WTC11 (cell line): Measurements from ENCODE around the gene SLC8A2. TPM values are rescaled to one million over a fixed set of nuclear protein-coding genes. Genes with fewer than 3 reads are reported as not detected.

Source experiments
- ATAC-seq: fragments of 200-7000 bp; cut with Tn5 transposase; 2 replicates; pipeline ENCODE4 v1.10.0; 2021; ENCODE audit warnings: mild to moderate bottlenecking, moderate library complexity
- CTCF ChIA-PET: fragments of 300-600 bp; sonication (Branson Sonifier 250); formaldehyde crosslinking; loops from one replicate; lab custom pipeline; 2021; ENCODE audit warnings: antibody characterized with exemption; lab: Charles Lee
- POLR2A ChIA-PET: fragments of 350-600 bp; sonication (Branson Sonifier 250); formaldehyde crosslinking; loops from one replicate; lab custom pipeline; 2021; ENCODE audit warnings: antibody characterized with exemption; lab: Charles Lee
- DNase-seq: peaks from one replicate; pipeline ENCODE4 v3.0.0; 2021; ENCODE audit warnings: low spot score
- H3K27ac Mint-ChIP-seq: 2 replicates; pipeline ENCODE4 v1.8.0; 2021; ENCODE audit warnings: mixed read lengths
- H3K27me3 Mint-ChIP-seq: 2 replicates; pipeline ENCODE4 v1.8.0; 2021; ENCODE audit warnings: low read depth, mild to moderate bottlenecking, moderate library complexity, mixed read lengths
- H3K36me3 Mint-ChIP-seq: 2 replicates; pipeline ENCODE4 v1.8.0; 2021; ENCODE audit warnings: mixed read lengths
- H3K4me1 Mint-ChIP-seq: 2 replicates; pipeline ENCODE4 v1.8.0; 2022; ENCODE audit warnings: mixed read lengths
- H3K4me3 Mint-ChIP-seq: 2 replicates; pipeline ENCODE4 v1.8.0; 2021; ENCODE audit warnings: mild to moderate bottlenecking, moderate library complexity, mixed read lengths
- H3K9me3 Mint-ChIP-seq: 2 replicates; pipeline ENCODE4 v1.8.0; 2021; ENCODE audit warnings: mixed read lengths
- ATF1 ChIP-seq: sonication (generic); formaldehyde crosslinking; IDR thresholded peaks from 2 replicates; pipeline ENCODE4 v1.8.1; 2023; ENCODE audit warnings: mild to moderate bottlenecking, moderate library complexity, missing genetic modification reagents
- CBFB ChIP-seq: sonication (generic); formaldehyde crosslinking; IDR thresholded peaks from 2 replicates; pipeline ENCODE4 v1.8.1; 2022; ENCODE audit warnings: mild to moderate bottlenecking, low read depth, missing genetic modification reagents
- CREB1 ChIP-seq: sonication (generic); formaldehyde crosslinking; IDR thresholded peaks from 2 replicates; pipeline ENCODE4 v1.8.0; 2023; ENCODE audit warnings: mild to moderate bottlenecking, missing genetic modification reagents
- ESRRA ChIP-seq: sonication (generic); formaldehyde crosslinking; IDR thresholded peaks from 2 replicates; pipeline ENCODE4 v1.8.1; 2022; ENCODE audit warnings: mild to moderate bottlenecking, missing genetic modification reagents, borderline replicate concordance
- ETV6 ChIP-seq: sonication (generic); formaldehyde crosslinking; IDR thresholded peaks from 2 replicates; pipeline ENCODE4 v1.8.1; 2022; ENCODE audit warnings: mild to moderate bottlenecking, missing genetic modification reagents
- FOXK1 ChIP-seq: sonication (generic); formaldehyde crosslinking; IDR thresholded peaks from 2 replicates; pipeline ENCODE4 v1.8.0; 2022; ENCODE audit warnings: mild to moderate bottlenecking, moderate library complexity, missing genetic modification reagents
- MXD4 ChIP-seq: fragments of 250-450 bp; sonication (Bioruptor Pico); IDR thresholded peaks from 2 replicates; pipeline ENCODE4 v1.8.0; 2021; ENCODE audit warnings: mild to moderate bottlenecking, moderate library complexity, borderline replicate concordance
- NFATC4 ChIP-seq: fragments of 250-450 bp; sonication (Bioruptor Pico); IDR thresholded peaks from 2 replicates; pipeline ENCODE4 v1.9.0; 2021; ENCODE audit warnings: mild to moderate bottlenecking
- PRRX2 ChIP-seq: fragments of 250-450 bp; sonication (Bioruptor Pico); IDR thresholded peaks from 2 replicates; pipeline ENCODE4 v1.8.0; 2021; ENCODE audit warnings: mild to moderate bottlenecking
- ZNF416 ChIP-seq: fragments of 250-450 bp; sonication (Bioruptor Pico); IDR thresholded peaks from 2 replicates; pipeline ENCODE4 v1.9.0; 2021; ENCODE audit warnings: mild to moderate bottlenecking, inconsistent platforms
- total RNA-seq: library from RNA; stranded (reverse); gene quantifications from 3 replicates; pipeline ENCODE4 v1.2.3, GENCODE V29; 2021
- TF ChIP-seq, protein P1 (sequence below): sonication (generic); formaldehyde crosslinking; IDR thresholded peaks from 2 replicates; pipeline ENCODE4 v1.8.1; 2022; ENCODE audit warnings: mild to moderate bottlenecking, missing genetic modification reagents, moderate library complexity, borderline replicate concordance
- TF ChIP-seq, protein P2 (sequence below): sonication (generic); formaldehyde crosslinking; IDR thresholded peaks from 2 replicates; pipeline ENCODE4 v1.8.1; 2023; ENCODE audit warnings: mild to moderate bottlenecking, missing genetic modification reagents, borderline replicate concordance
- TF ChIP-seq, protein P3 (sequence below): sonication (generic); formaldehyde crosslinking; IDR thresholded peaks from 2 replicates; pipeline ENCODE4 v1.8.1; 2022; ENCODE audit warnings: low read depth, missing genetic modification reagents, borderline replicate concordance
- TF ChIP-seq, protein P4 (sequence below): sonication (generic); formaldehyde crosslinking; IDR thresholded peaks from 2 replicates; pipeline ENCODE4 v1.8.0; 2022; ENCODE audit warnings: missing genetic modification reagents
- TF ChIP-seq, protein P5 (sequence below): sonication (generic); formaldehyde crosslinking; IDR thresholded peaks from 2 replicates; pipeline ENCODE4 v1.8.1; 2023; ENCODE audit warnings: mild to moderate bottlenecking, missing genetic modification reagents, moderate library complexity
- TF ChIP-seq, protein P6 (sequence below): fragments of 250-450 bp; sonication (Bioruptor Pico); IDR thresholded peaks from 2 replicates; pipeline ENCODE4 v1.9.0; 2021; ENCODE audit warnings: mild to moderate bottlenecking
- TF ChIP-seq, protein P7 (sequence below): sonication (generic); formaldehyde crosslinking; IDR thresholded peaks from 2 replicates; pipeline ENCODE4 v1.8.1; 2022; ENCODE audit warnings: mild to moderate bottlenecking, moderate library complexity, missing genetic modification reagents

Gene SLC8A2
- total RNA-seq, 1 experiment from 2014 or later: 6.5 TPM

DNA sequence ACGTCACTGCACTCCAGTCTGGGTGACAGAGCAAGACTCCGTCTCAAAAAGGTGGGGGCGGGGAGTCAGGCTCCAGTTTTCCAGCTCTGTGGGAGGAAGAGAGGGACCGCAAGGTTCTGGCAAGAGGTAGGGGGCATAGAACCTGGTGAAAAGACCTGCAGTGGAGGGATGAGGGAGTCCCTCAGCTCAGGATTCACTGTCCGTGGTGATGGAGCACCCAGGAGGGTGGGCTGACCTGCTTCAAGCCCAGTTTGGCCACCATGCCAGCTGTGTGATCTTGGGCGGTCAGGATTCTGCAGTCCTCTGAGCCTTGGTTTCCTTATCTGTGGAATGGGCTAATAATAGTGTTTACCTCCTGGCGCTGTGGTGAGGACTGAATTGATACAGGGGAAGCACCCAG lies 21.2 kb downstream of the SLC8A2 start:
- Mint-ChIP-seq H3K4me3 (no peak overlapping the region), H3K36me3 (no peaks in the 10 kb centered on the region)

More for the DNA sequence above, 21.2 kb downstream of the SLC8A2 start:
- Mint-ChIP-seq H3K27me3 (peaks cover 39% of the 10 kb centered on the region), H3K27ac (no peak overlapping the region), H3K9me3 (0 out of 2 replicates have a peak, but pooled peaks cover 1% of the 10 kb centered on the region), H3K4me1 (peaks cover 28% of the 10 kb centered on the region)
- no peak for ATAC-seq
- POLR2A ChIA-PET: no interaction called here
- TF ChIP-seq, protein P1, sequence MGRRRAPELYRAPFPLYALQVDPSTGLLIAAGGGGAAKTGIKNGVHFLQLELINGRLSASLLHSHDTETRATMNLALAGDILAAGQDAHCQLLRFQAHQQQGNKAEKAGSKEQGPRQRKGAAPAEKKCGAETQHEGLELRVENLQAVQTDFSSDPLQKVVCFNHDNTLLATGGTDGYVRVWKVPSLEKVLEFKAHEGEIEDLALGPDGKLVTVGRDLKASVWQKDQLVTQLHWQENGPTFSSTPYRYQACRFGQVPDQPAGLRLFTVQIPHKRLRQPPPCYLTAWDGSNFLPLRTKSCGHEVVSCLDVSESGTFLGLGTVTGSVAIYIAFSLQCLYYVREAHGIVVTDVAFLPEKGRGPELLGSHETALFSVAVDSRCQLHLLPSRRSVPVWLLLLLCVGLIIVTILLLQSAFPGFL (CRISPR knock-in tag): no peak
- TF ChIP-seq CREB1 (CRISPR knock-in tag) (no peak), MXD4 (no peak), CBFB (no peak), FOXK1 (no peak), ZNF416 (no peak), ETV6 (CRISPR knock-in tag) (no peak), ATF1 (CRISPR knock-in tag) (no peak), ESRRA (CRISPR knock-in tag) (no peak), NFATC4 (CRISPR knock-in tag) (no peak), PRRX2 (CRISPR knock-in tag) (no peak)
- TF ChIP-seq, protein P2, sequence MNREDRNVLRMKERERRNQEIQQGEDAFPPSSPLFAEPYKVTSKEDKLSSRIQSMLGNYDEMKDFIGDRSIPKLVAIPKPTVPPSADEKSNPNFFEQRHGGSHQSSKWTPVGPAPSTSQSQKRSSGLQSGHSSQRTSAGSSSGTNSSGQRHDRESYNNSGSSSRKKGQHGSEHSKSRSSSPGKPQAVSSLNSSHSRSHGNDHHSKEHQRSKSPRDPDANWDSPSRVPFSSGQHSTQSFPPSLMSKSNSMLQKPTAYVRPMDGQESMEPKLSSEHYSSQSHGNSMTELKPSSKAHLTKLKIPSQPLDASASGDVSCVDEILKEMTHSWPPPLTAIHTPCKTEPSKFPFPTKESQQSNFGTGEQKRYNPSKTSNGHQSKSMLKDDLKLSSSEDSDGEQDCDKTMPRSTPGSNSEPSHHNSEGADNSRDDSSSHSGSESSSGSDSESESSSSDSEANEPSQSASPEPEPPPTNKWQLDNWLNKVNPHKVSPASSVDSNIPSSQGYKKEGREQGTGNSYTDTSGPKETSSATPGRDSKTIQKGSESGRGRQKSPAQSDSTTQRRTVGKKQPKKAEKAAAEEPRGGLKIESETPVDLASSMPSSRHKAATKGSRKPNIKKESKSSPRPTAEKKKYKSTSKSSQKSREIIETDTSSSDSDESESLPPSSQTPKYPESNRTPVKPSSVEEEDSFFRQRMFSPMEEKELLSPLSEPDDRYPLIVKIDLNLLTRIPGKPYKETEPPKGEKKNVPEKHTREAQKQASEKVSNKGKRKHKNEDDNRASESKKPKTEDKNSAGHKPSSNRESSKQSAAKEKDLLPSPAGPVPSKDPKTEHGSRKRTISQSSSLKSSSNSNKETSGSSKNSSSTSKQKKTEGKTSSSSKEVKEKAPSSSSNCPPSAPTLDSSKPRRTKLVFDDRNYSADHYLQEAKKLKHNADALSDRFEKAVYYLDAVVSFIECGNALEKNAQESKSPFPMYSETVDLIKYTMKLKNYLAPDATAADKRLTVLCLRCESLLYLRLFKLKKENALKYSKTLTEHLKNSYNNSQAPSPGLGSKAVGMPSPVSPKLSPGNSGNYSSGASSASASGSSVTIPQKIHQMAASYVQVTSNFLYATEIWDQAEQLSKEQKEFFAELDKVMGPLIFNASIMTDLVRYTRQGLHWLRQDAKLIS (CRISPR knock-in tag): no peak
- TF ChIP-seq, protein P3, sequence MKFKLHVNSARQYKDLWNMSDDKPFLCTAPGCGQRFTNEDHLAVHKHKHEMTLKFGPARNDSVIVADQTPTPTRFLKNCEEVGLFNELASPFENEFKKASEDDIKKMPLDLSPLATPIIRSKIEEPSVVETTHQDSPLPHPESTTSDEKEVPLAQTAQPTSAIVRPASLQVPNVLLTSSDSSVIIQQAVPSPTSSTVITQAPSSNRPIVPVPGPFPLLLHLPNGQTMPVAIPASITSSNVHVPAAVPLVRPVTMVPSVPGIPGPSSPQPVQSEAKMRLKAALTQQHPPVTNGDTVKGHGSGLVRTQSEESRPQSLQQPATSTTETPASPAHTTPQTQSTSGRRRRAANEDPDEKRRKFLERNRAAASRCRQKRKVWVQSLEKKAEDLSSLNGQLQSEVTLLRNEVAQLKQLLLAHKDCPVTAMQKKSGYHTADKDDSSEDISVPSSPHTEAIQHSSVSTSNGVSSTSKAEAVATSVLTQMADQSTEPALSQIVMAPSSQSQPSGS: no peak
- TF ChIP-seq, protein P4, sequence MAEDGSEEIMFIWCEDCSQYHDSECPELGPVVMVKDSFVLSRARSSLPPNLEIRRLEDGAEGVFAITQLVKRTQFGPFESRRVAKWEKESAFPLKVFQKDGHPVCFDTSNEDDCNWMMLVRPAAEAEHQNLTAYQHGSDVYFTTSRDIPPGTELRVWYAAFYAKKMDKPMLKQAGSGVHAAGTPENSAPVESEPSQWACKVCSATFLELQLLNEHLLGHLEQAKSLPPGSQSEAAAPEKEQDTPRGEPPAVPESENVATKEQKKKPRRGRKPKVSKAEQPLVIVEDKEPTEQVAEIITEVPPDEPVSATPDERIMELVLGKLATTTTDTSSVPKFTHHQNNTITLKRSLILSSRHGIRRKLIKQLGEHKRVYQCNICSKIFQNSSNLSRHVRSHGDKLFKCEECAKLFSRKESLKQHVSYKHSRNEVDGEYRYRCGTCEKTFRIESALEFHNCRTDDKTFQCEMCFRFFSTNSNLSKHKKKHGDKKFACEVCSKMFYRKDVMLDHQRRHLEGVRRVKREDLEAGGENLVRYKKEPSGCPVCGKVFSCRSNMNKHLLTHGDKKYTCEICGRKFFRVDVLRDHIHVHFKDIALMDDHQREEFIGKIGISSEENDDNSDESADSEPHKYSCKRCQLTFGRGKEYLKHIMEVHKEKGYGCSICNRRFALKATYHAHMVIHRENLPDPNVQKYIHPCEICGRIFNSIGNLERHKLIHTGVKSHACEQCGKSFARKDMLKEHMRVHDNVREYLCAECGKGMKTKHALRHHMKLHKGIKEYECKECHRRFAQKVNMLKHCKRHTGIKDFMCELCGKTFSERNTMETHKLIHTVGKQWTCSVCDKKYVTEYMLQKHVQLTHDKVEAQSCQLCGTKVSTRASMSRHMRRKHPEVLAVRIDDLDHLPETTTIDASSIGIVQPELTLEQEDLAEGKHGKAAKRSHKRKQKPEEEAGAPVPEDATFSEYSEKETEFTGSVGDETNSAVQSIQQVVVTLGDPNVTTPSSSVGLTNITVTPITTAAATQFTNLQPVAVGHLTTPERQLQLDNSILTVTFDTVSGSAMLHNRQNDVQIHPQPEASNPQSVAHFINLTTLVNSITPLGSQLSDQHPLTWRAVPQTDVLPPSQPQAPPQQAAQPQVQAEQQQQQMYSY: no peak
- TF ChIP-seq, protein P5, sequence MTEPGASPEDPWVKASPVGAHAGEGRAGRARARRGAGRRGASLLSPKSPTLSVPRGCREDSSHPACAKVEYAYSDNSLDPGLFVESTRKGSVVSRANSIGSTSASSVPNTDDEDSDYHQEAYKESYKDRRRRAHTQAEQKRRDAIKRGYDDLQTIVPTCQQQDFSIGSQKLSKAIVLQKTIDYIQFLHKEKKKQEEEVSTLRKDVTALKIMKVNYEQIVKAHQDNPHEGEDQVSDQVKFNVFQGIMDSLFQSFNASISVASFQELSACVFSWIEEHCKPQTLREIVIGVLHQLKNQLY: no peak
- TF ChIP-seq, protein P6, sequence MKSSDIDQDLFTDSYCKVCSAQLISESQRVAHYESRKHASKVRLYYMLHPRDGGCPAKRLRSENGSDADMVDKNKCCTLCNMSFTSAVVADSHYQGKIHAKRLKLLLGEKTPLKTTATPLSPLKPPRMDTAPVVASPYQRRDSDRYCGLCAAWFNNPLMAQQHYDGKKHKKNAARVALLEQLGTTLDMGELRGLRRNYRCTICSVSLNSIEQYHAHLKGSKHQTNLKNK: no peak
- TF ChIP-seq, protein P7, sequence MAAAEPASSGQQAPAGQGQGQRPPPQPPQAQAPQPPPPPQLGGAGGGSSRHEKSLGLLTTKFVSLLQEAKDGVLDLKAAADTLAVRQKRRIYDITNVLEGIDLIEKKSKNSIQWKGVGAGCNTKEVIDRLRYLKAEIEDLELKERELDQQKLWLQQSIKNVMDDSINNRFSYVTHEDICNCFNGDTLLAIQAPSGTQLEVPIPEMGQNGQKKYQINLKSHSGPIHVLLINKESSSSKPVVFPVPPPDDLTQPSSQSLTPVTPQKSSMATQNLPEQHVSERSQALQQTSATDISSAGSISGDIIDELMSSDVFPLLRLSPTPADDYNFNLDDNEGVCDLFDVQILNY (CRISPR knock-in tag): no peak
- DNase-seq: no peak
- CTCF ChIA-PET: interaction anchor here (6.4 kb wide), 1 partner anchor 14 kb away, joined by 98 read pairs; no protein-coding TSS in a partner anchor
